Aorta (tissue), 5 donors: ENCODE results near the gene HOXB8. TPM values are rescaled to one million over a fixed set of nuclear protein-coding genes. Genes with fewer than 3 reads are reported as not detected.

Experiments used
- ATAC-seq: fragments of 200-7000 bp; cut with Tn5 transposase; one replicate; pipeline ENCODE4 v1.9.1; 2022; ENCODE audit warnings: moderate library complexity; ENCODE audit not compliant: low FRiP score
- DNase-seq, 2 donors: peaks; one replicate each; pipeline ENCODE4 v3.0.0-alpha.2; 2020
- H3K27ac ChIP-seq, 2 donors: one replicate each; pipeline ENCODE4 v1.5.1; 2013; ENCODE audit warnings: low read length in 2 of 2, mild to moderate bottlenecking in 2 of 2, moderate library complexity in 2 of 2, control low read depth in 1 of 2, inconsistent platforms in 1 of 2, low read depth in 1 of 2
- H3K27me3 ChIP-seq, 2 donors: one replicate each; pipeline ENCODE4 v1.6.1; 2013; ENCODE audit warnings: control low read depth in 1 of 2, low read length in 1 of 2, mild to moderate bottlenecking in 1 of 2, moderate library complexity in 1 of 2; ENCODE audit not compliant: insufficient read depth in 2 of 2, control insufficient read depth in 1 of 2
- H3K36me3 ChIP-seq, 2 donors: one replicate each; pipeline ENCODE4 v1.6.1; 2013; ENCODE audit warnings: control low read depth in 1 of 2, low read length in 1 of 2, mild to moderate bottlenecking in 1 of 2; ENCODE audit not compliant: insufficient read depth in 2 of 2, control insufficient read depth in 1 of 2
- H3K4me1 ChIP-seq, 2 donors: one replicate each; pipeline ENCODE4 v1.6.1; 2013; ENCODE audit warnings: low read length in 2 of 2, control low read depth in 1 of 2, mild to moderate bottlenecking in 1 of 2, moderate library complexity in 1 of 2; ENCODE audit not compliant: insufficient read depth in 2 of 2, control insufficient read depth in 1 of 2
- H3K4me3 ChIP-seq, 2 donors: one replicate each; pipeline ENCODE4 v1.5.1; 2013; ENCODE audit warnings: low read length in 2 of 2, control low read depth in 1 of 2, mild to moderate bottlenecking in 1 of 2
- H3K9me3 ChIP-seq: one replicate; pipeline ENCODE4 v1.6.1; 2013; ENCODE audit warnings: mild to moderate bottlenecking, low read length; ENCODE audit not compliant: control insufficient read depth
- WGBS, 2 donors: extraction: QIAGEN DNeasy Blood & Tissue Kit; methylation state at CpG; one replicate each; pipeline ENCODE4 v1.1.7; 2013; 5-methylcytosine and 5-hydroxymethylcytosine counted together
- intact Hi-C, 2 donors: fragments of 100-400 bp; cut with DNase I; formaldehyde crosslinking; loops; one replicate each; pipeline versions ENCODE4 v1.14.2 to v1.15.0; 2022
- polyA plus RNA-seq, 2 donors: library from polyadenylated mRNA; stranded (reverse); fragments of 200-250 nt; gene quantifications; one replicate each; pipeline ENCODE4 v1.2.3, GENCODE V29; 2013
- total RNA-seq, 2 donors: library from RNA; stranded (reverse); fragmentation: NEBNext Ultra II Directional; extraction: Animal tissue kit (Norgen Biotek cat#: 25700); gene quantifications; one replicate each; pipeline ENCODE4 v1.2.1, GENCODE V29; 2021
- donor health status: healthy with polysubstance abuse.
- donor health status: Bipolar disorder and iron deficiency.
- donor health status: DM: no; HTN: no; CAD: no.
- donor health status: DM: no; HTN: no; CAD: no.
- donor health status: DM: yes; HTN: yes; CAD: no.

HOXB8 gene
- total and polyA plus RNA-seq, 4 donors, result 0.31 to 1.9 (median 1.0) TPM; not detected in 1

GRCh38 chr17:48576479-48577309 lies 38.4 kb downstream of the HOXB8 start:
- ATAC-seq (peak; percentile 37), DNase-seq (peak; percentile 82 to 88)
- 7% methylated on average over 42 of the region's 43 CpGs for WGBS, 2 donors
- H3K27ac ChIP-seq, result peak overlapping the region; percentile 11 to 88
- H3K36me3 ChIP-seq, result no peaks in the 10 kb centered on the region
- no peaks in the 10 kb centered on the region for H3K27me3 ChIP-seq
- H3K4me1 ChIP-seq, result peaks cover 0 to 7% of the 10 kb centered on the region in 2 donors
- peak overlapping the region in 1 of 2 donors; percentile 40 for H3K4me3 ChIP-seq
- H3K9me3 ChIP-seq, result no peaks in the 10 kb centered on the region
- intact Hi-C loops, result loop anchor here in 1 of 2 donors (1.0 kb wide), 2 partner anchors 29 to 33 kb away; no protein-coding TSS in a partner anchor

- Histone ChIP-seq H3K9me3 (no peaks in the 10 kb centered on the region), H3K36me3 (no peaks in the 10 kb centered on the region), H3K27me3 (no peaks in the 10 kb centered on the region), H3K4me3 (peak overlapping the region in 1 of 2 donors; percentile 40), H3K27ac (peak overlapping the region; percentile 66 to 88), H3K4me1 (peaks cover 0 to 7% of the 10 kb centered on the region in 2 donors)
- ATAC-seq (no peak), DNase-seq (peak in 1 of 2 donors; percentile 77)
- intact Hi-C loops, result no loop called here
- 11 to 33% methylated on average over 22 of the region's 22 CpGs for WGBS, 2 donors
Observed at GRCh38 chr17:48575673-48576478, 39.2 kb downstream of the HOXB8 start.

GRCh38 chr17:48575066-48575582 lies 40.0 kb downstream of the HOXB8 start:
- ATAC-seq (no peak), DNase-seq (no peak)
- H3K27me3 ChIP-seq, result no peaks in the 10 kb centered on the region
- no peak overlapping the region for H3K27ac ChIP-seq
- H3K36me3 ChIP-seq, result no peaks in the 10 kb centered on the region
- peaks cover 0 to 8% of the 10 kb centered on the region in 2 donors for H3K4me1 ChIP-seq
- H3K9me3 ChIP-seq, result no peaks in the 10 kb centered on the region
- no peak overlapping the region for H3K4me3 ChIP-seq
- intact Hi-C loops, result no loop called here
- 15 to 45% methylated on average over 7 of the region's 7 CpGs for WGBS, 2 donors

GRCh38 chr17:48574505-48575065 lies 40.5 kb downstream of the HOXB8 start:
- Histone ChIP-seq H3K4me3 (no peak overlapping the region), H3K27me3 (no peaks in the 10 kb centered on the region), H3K27ac (no peak overlapping the region), H3K4me1 (peaks cover 0 to 13% of the 10 kb centered on the region in 2 donors), H3K36me3 (no peaks in the 10 kb centered on the region), H3K9me3 (no peaks in the 10 kb centered on the region)
- 56 to 59% methylated on average over 8 of the region's 8 CpGs for WGBS, 2 donors
- intact Hi-C loops, result no loop called here
- ATAC-seq (no peak), DNase-seq (peak in 1 of 2 donors; percentile 26)

DNA sequence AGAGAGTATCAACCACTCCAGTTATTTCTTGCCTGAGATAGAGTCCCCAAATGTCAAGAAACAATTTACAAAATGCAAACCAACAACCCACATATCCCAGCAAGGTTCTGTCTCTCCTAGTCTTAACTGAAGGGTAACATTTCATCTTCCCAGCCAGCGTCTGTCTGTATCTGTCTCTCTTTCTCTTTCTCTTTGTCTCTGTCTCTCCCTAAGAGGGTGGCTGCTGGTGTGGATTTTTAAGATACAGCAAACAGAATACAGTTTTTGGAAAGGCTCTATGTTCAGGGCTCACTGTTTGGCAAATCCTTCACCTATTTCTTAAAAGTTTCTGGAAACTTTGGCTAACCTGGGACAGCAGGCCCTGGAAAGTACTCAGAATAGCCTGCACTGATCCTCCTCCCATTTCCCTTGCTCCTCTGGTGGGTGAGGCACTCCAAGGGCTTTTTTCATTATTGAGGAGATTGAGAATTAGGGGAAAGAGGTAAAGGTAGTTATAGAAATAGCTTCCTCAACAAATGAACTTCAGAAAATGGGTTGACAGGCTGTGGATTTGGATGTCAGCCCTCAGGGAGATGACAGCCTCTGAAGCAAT lies 43.2 kb downstream of the HOXB8 start:
- Histone ChIP-seq H3K36me3 (no peaks in the 10 kb centered on the region), H3K27ac (peak overlapping the region; percentile 43 to 81), H3K9me3 (no peaks in the 10 kb centered on the region), H3K27me3 (no peaks in the 10 kb centered on the region), H3K4me1 (peaks cover 0 to 13% of the 10 kb centered on the region in 2 donors), H3K4me3 (no peak overlapping the region)
- DNase-seq (no peak), ATAC-seq (no peak)
- intact Hi-C loops, result no loop called here
- WGBS, 2 donors, result 71 to 74% methylated on average over 1 of the region's 1 CpG

DNA sequence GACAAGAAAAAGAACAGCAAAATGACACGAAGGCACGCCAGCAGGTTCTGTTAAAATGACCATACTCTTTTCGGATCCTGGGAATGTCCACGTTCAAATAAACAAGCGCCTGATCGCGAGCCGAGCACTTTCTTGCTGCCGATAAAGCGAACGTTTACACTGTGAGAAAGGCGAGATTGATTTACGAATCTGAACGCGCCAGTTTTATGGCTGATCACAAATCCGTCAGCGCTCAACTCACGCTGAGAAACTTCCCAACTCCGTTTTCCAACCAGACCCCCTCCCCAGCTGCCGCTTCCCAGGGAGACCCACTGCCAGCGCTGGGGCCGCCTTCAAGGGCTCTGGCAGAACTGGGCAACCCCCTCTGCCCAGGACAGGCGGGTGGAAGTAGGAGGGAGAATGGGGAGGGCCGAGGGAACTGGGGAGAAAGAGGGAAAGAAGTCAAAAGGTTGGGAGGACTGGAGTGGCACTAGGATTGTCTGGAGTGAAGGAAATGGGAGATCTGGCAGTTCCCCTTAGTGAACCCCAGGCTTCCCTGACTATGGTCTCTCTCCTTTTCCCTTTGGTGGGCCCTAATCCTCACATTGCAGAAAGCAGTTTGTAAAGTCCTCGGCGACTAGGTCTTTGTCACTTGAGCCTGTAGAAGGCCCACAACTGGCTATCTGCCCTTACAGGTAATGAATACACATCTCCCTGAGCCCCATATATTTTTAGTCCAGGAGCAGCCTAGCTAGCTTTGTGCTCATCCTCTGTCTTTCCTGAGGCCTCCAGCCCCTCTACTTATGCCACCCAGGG lies 43.9 kb downstream of the HOXB8 start:
- peak; percentile 13 for ATAC-seq
- peak in 1 of 2 donors; percentile 64 for DNase-seq
- H3K27ac ChIP-seq, result peak overlapping the region; percentile 75 to 81
- intact Hi-C loops, result no loop called here
- 9 to 24% methylated on average over 26 of the region's 26 CpGs for WGBS, 2 donors
- H3K4me3 ChIP-seq, result no peak overlapping the region
- H3K27me3 ChIP-seq, result no peaks in the 10 kb centered on the region
- H3K9me3 ChIP-seq, result no peaks in the 10 kb centered on the region
- peaks cover 0 to 13% of the 10 kb centered on the region in 2 donors for H3K4me1 ChIP-seq
- no peaks in the 10 kb centered on the region for H3K36me3 ChIP-seq

- H3K4me3 ChIP-seq, result peak overlapping the region in 1 of 2 donors; percentile 31
- intact Hi-C loops, result no loop called here
- peaks cover 0 to 13% of the 10 kb centered on the region in 2 donors for H3K4me1 ChIP-seq
- WGBS, 2 donors, result 6 to 15% methylated on average over 19 of the region's 19 CpGs
- peak overlapping the region; percentile 25 to 81 for H3K27ac ChIP-seq
- DNase-seq (peak in 1 of 2 donors; percentile 53), ATAC-seq (peak; percentile 51)
- no peaks in the 10 kb centered on the region for H3K27me3 ChIP-seq
- H3K9me3 ChIP-seq, result no peaks in the 10 kb centered on the region
- H3K36me3 ChIP-seq, result no peaks in the 10 kb centered on the region
Observed at GRCh38 chr17:48570325-48571023, 44.6 kb downstream of the HOXB8 start.
